HepG2 (cell line): ENCODE measurements around the gene PADI2. TPM values are rescaled to one million over a fixed set of nuclear protein-coding genes. Genes with fewer than 3 reads are reported as not detected.
A peak's percentile ranks its signal among the peaks of the same experiment; 100 is the strongest.

Experiments
- ATAC-seq: fragments of 200-7000 bp; cut with Tn5 transposase; 3 replicates; pipeline ENCODE4 v1.9.1; 2020; ENCODE audit warnings: mild to moderate bottlenecking, moderate library complexity
- BruUV-seq: library from RNA; stranded (reverse); fragments of 400-500 nt; replicated peaks from 2 replicates; lab custom pipeline; 2021; lab: Mats Ljungman, UMichigan
- CTCF ChIA-PET: fragments of 300-600 bp; formaldehyde crosslinking; extraction: SDS; loops from one replicate; lab custom pipeline; 2021; ENCODE audit warnings: low total read pairs, inconsistent platforms, low intra/inter-chr PET ratio; lab: Yijun Ruan, JAX
- POLR2A ChIA-PET: fragments of 350-600 bp; sonication (Branson Sonifier 250); formaldehyde crosslinking; loops from one replicate; lab custom pipeline; 2020; ENCODE audit warnings: antibody characterized with exemption, inconsistent platforms; lab: Yijun Ruan, JAX
- DNase-seq: peaks from one replicate; pipeline ENCODE4 v3.0.0-alpha.2; 2015; ENCODE audit warnings: low spot score
- FAIRE-seq: peaks from 3 replicates; lab custom pipeline; 2011; peaks lifted over from hg19 to GRCh38; lab: Jason Lieb, UNC
- H2AFZ ChIP-seq: one replicate; pipeline ENCODE4 v1.6.1; 2011; ENCODE audit warnings: low read length, inconsistent platforms
- H3K27ac ChIP-seq: fragments of 300-600 bp; 3 replicates; pipeline ENCODE4 v1.8.0; 2011; ENCODE audit warnings: mixed run types, mild to moderate bottlenecking, mixed read lengths, low read length, inconsistent platforms; ENCODE audit not compliant: insufficient read depth; ENCODE audit errors: extremely low read length
- H3K27me3 ChIP-seq, 2 experiments: fragments of 200-600 bp in 1 of 2; 2 replicates in 1 of 2; 3 replicates in 1 of 2; pipeline versions ENCODE4 v1.6.0 to v1.8.0; 2011; ENCODE audit warnings: low read length in 2 of 2, mild to moderate bottlenecking in 2 of 2, moderate library complexity in 2 of 2, inconsistent platforms in 1 of 2; ENCODE audit not compliant: insufficient read depth in 2 of 2, control insufficient read depth in 1 of 2
- H3K36me3 ChIP-seq, 2 experiments: fragments of 200-600 bp in 1 of 2; replicated peaks in 1 of 2; 2 replicates in 1 of 2; 3 replicates in 1 of 2; pipeline versions ENCODE4 v1.5.1 to v1.8.0; 2011; ENCODE audit warnings: low read length in 2 of 2, inconsistent platforms in 1 of 2; ENCODE audit not compliant: insufficient read depth in 2 of 2, control insufficient read depth in 1 of 2
- H3K4me1 ChIP-seq: 2 replicates; pipeline ENCODE4 v1.5.1; 2012; ENCODE audit warnings: low read length, inconsistent platforms; ENCODE audit not compliant: insufficient read depth
- H3K4me2 ChIP-seq: 2 replicates; pipeline ENCODE4 v1.6.0; 2011; ENCODE audit warnings: low read depth, low read length, inconsistent platforms
- H3K4me3 ChIP-seq, 3 experiments: fragments of 200-600 bp in 1 of 3; sonication (generic), shearing (Covaris generic) in 1 of 3; replicated peaks in 1 of 3; 2 replicates each; pipeline ENCODE4 v1.5.1; 2011 to 2016; ENCODE audit warnings: low read length in 3 of 3, inconsistent platforms in 2 of 3, low read depth in 2 of 3, mild to moderate bottlenecking in 2 of 3, control low read depth in 1 of 3, mixed read lengths in 1 of 3; ENCODE audit not compliant: insufficient read depth in 1 of 3
- H3K79me2 ChIP-seq: one replicate; pipeline ENCODE4 v1.6.1; 2011; ENCODE audit warnings: low read length, inconsistent platforms; ENCODE audit not compliant: insufficient read depth
- H3K9ac ChIP-seq: 2 replicates; pipeline ENCODE4 v1.6.0; 2011; ENCODE audit warnings: mild to moderate bottlenecking, low read depth, low read length, inconsistent platforms; ENCODE audit not compliant: insufficient read depth
- H3K9me3 ChIP-seq: 2 replicates; pipeline ENCODE4 v1.5.1; 2012; ENCODE audit warnings: mild to moderate bottlenecking, low read length
- H4K20me1 ChIP-seq: 2 replicates; pipeline ENCODE4 v1.6.0; 2011; ENCODE audit warnings: inconsistent platforms, mild to moderate bottlenecking, low read length, moderate library complexity; ENCODE audit not compliant: insufficient read depth
- ASH2L ChIP-seq: fragments of 300-600, 200-600 bp; sonication (generic); IDR thresholded peaks from 2 replicates; pipeline ENCODE4 v1.7.0; 2017; ENCODE audit warnings: low read depth, mild to moderate bottlenecking, moderate library complexity, mixed read lengths, low read length; ENCODE audit not compliant: insufficient read length
- CREM ChIP-seq, 2 experiments: sonication (generic) in 1 of 2; formaldehyde crosslinking in 1 of 2; IDR thresholded peaks; 2 replicates each; pipeline versions ENCODE4 v1.4.0 to v1.6.1; 2016 to 2020; ENCODE audit warnings: antibody characterized with exemption in 1 of 2, mild to moderate bottlenecking in 1 of 2, missing genetic modification reagents in 1 of 2
- DPF2 ChIP-seq: sonication (generic); formaldehyde crosslinking; IDR thresholded peaks from 2 replicates; pipeline ENCODE4 v1.4.0; 2020; ENCODE audit warnings: mild to moderate bottlenecking, low read depth, missing genetic modification reagents, borderline replicate concordance
- HMGXB3 ChIP-seq: sonication (generic); formaldehyde crosslinking; IDR thresholded peaks from 2 replicates; pipeline ENCODE4 v1.4.0; 2020; ENCODE audit warnings: missing genetic modification reagents, borderline replicate concordance
- HNRNPL ChIP-seq: fragments of 200-400 bp; formaldehyde crosslinking; IDR thresholded peaks from 2 replicates; pipeline ENCODE4 v1.6.1; 2017; ENCODE audit warnings: mild to moderate bottlenecking, low read depth, low read length
- NFYB ChIP-seq: sonication (generic); formaldehyde crosslinking; IDR thresholded peaks from 2 replicates; pipeline ENCODE4 v1.4.0; 2020; ENCODE audit warnings: missing genetic modification reagents
- NKX3-1 ChIP-seq: sonication (generic); formaldehyde crosslinking; IDR thresholded peaks from 2 replicates; pipeline ENCODE4 v1.5.0; 2020; ENCODE audit warnings: missing genetic modification reagents
- ZFP37 ChIP-seq: sonication (generic); formaldehyde crosslinking; IDR thresholded peaks from 2 replicates; pipeline ENCODE4 v1.4.0; 2020; ENCODE audit warnings: missing genetic modification reagents, borderline replicate concordance
- ZMAT3 ChIP-seq: sonication (generic); formaldehyde crosslinking; conservative IDR thresholded peaks from 2 replicates; pipeline ENCODE4 v1.7.0; 2021; ENCODE audit warnings: missing genetic modification reagents
- ZNF687 ChIP-seq: sonication (generic); formaldehyde crosslinking; IDR thresholded peaks from 2 replicates; pipeline ENCODE4 v1.5.1; 2020; ENCODE audit warnings: mild to moderate bottlenecking, missing genetic modification reagents, moderate library complexity
- ZNF709 ChIP-seq: sonication (generic); formaldehyde crosslinking; IDR thresholded peaks from 2 replicates; pipeline ENCODE4 v1.5.0; 2020; ENCODE audit warnings: mild to moderate bottlenecking, missing genetic modification reagents
- ZSCAN22 ChIP-seq: sonication (generic); formaldehyde crosslinking; IDR thresholded peaks from 2 replicates; pipeline ENCODE4 v1.4.0; 2020; ENCODE audit warnings: mild to moderate bottlenecking, missing genetic modification reagents
- WGBS: methylation state at CpG from one replicate; pipeline ENCODE4 v1.1.6; 2017; ENCODE audit warnings: low lambda C conversion rate; 5-methylcytosine and 5-hydroxymethylcytosine counted together
- in situ Hi-C: cut with HindIII; loops from 2 replicates; pipeline ENCODE4 v1.10.0; 2017; ENCODE audit warnings: low pct_unique_long_range_greater_than_20kb; ENCODE audit not compliant: extremely low pct_ligation_motif_present
- intact Hi-C: fragments of 100-400 bp; cut with micrococcal nuclease; formaldehyde crosslinking; loops from one replicate; pipeline ENCODE4 v1.10.0; 2022; ENCODE audit not compliant: unreplicated experiment
- polyA plus RNA-seq, 8 experiments: library from polyadenylated mRNA; depleted of rRNA in 3 of 8; stranded (reverse) in 7 of 8; unstranded in 1 of 8; fragments of >200 nt; fragmentation: Illumina TruSeq in 4 of 8; extraction: Trizol in 4 of 8; gene quantifications; 2 replicates each; pipeline versions ENCODE4 v1.2.1 to v1.2.3, GENCODE V29; 2011 to 2016; ENCODE audit warnings: low read depth in 4 of 8, missing spikeins in 1 of 8, mixed read lengths in 1 of 8; ENCODE audit not compliant: insufficient read depth in 1 of 8
- total RNA-seq, 5 experiments: library from RNA; depleted of rRNA; stranded (reverse); fragments of >200 nt; fragmentation: Illumina TruSeq; extraction: Trizol; gene quantifications; 2 replicates each; pipeline ENCODE4 v1.2.3, GENCODE V29; 2016; ENCODE audit warnings: low read depth in 1 of 5

PADI2 gene
- total and polyA plus RNA-seq, 2 of the 13 experiments (the other 11 are each of a cell fraction or from before 2014, with no cell fraction given): not detected

- no peak for DNase-seq
- TF ChIP-seq DPF2 (CRISPR knock-in tag) (no peak), NFYB (CRISPR knock-in tag) (no peak), CREM (IDR thresholded peaks at IDR 0.05) (no peak), CREM (CRISPR knock-in tag; IDR thresholded peaks at IDR 0.05) (no peak), ASH2L (no peak), ZFP37 (CRISPR knock-in tag) (no peak), HMGXB3 (no peak), ZMAT3 (no peak), ZNF709 (CRISPR knock-in tag) (no peak), NKX3-1 (CRISPR knock-in tag) (no peak), HNRNPL (no peak), ZNF687 (CRISPR knock-in tag) (no peak), ZSCAN22 (CRISPR knock-in tag) (no peak)
- TF ChIP-seq, all 625 proteins: peak for 0
- H3K27me3 ChIP-seq: no peaks in the 10 kb centered on the region
- no peaks in the 10 kb centered on the region for H4K20me1 ChIP-seq
- no peaks in the 10 kb centered on the region for H3K79me2 ChIP-seq
- CTCF ChIA-PET: no interaction called here
- H3K4me2 ChIP-seq: no peak overlapping the region
- no peak overlapping the region for H2AFZ ChIP-seq
- H3K27ac ChIP-seq: no peak overlapping the region
- H3K4me3 ChIP-seq: no peak overlapping the region
- POLR2A ChIA-PET: no interaction called here
- no peaks in the 10 kb centered on the region for H3K4me1 ChIP-seq
- H3K36me3 ChIP-seq: peaks cover 14 to 65% of the 10 kb centered on the region in 2 experiments; a peak in 4 of 5 replicates
- FAIRE-seq: no peak
- in situ Hi-C loops: no loop called here
- H3K9ac ChIP-seq: no peak overlapping the region
- no peak for ATAC-seq
- no peaks in the 10 kb centered on the region for H3K9me3 ChIP-seq
- 98% methylated on average over 4 of the region's 4 CpGs for WGBS
- intact Hi-C loops: no loop called here
- BruUV-seq: TSS peak; percentile 19
Measured at GRCh38 chr1:17031436-17031835, 87.8 kb downstream of the PADI2 start.
